NCI-H345 (cell line): ENCODE results near the gene SLC25A5.
"Not testable (repeated sequence)": the region's sequence is repeated elsewhere in the genome, so short reads cannot be mapped to it uniquely, and the experiment has no call there.

Source experiments
- DNase-seq: peaks from one replicate; lab custom pipeline; 2025; lab: John Stamatoyannopoulos, UW

Gene SLC25A5

GRCh38 chrX:119467842-119468550, at the start of gene SLC25A5:
Gene SLC25A5 (plus strand): TSS chrX:119468444. CDS start chrX:119468516, 72 bp downstream.
- peak; percentile 92 for DNase-seq

- DNase-seq = no peak
Observed at GRCh38 chrX:119419146-119419545, 49.1 kb upstream of the SLC25A5 start.

GRCh38 chrX:119419898-119420297, 48.3 kb upstream of the SLC25A5 start:
- DNase-seq = no peak

- no peak for DNase-seq
Observed at GRCh38 chrX:119421016-119421705, 47.1 kb upstream of the SLC25A5 start.

GRCh38 chrX:119423631-119424030, 44.6 kb upstream of the SLC25A5 start:
- DNase-seq = no peak

GRCh38 chrX:119424999-119425398, 43.2 kb upstream of the SLC25A5 start:
- no peak for DNase-seq

GRCh38 chrX:119427024-119427794, 41.0 kb upstream of the SLC25A5 start:
- no peak for DNase-seq

GRCh38 chrX:119427795-119428185, 40.5 kb upstream of the SLC25A5 start:
- no peak for DNase-seq

GRCh38 chrX:119429471-119429870, 38.8 kb upstream of the SLC25A5 start:
- no peak for DNase-seq

GRCh38 chrX:119441295-119441694, 26.9 kb upstream of the SLC25A5 start:
- not testable (repeated sequence) for DNase-seq

- DNase-seq = no peak
Observed at GRCh38 chrX:119442286-119442685, 26.0 kb upstream of the SLC25A5 start.

GRCh38 chrX:119453202-119453601, 15.0 kb upstream of the SLC25A5 start:
- DNase-seq = no peak

GRCh38 chrX:119455264-119455663, 13.0 kb upstream of the SLC25A5 start:
- no peak for DNase-seq

GRCh38 chrX:119459181-119459580, 9.1 kb upstream of the SLC25A5 start:
- DNase-seq = no peak

GRCh38 chrX:119465555-119465954, 2.7 kb upstream of the SLC25A5 start:
- DNase-seq = no peak

- no peak for DNase-seq
Observed at GRCh38 chrX:119466970-119467369, 1.3 kb upstream of the SLC25A5 start.

- DNase-seq = no peak
Observed at GRCh38 chrX:119467433-119467832, 811 bp upstream of the SLC25A5 start.

- DNase-seq = peak; percentile 85
Observed at GRCh38 chrX:119468551-119469312, 488 bp downstream of the SLC25A5 start.

- DNase-seq = no peak
Observed at GRCh38 chrX:119469313-119469635, 1.0 kb downstream of the SLC25A5 start.

- DNase-seq = no peak
Observed at GRCh38 chrX:119474615-119475388, 6.6 kb downstream of the SLC25A5 start.

- no peak for DNase-seq
Observed at GRCh38 chrX:119475389-119476101, 7.3 kb downstream of the SLC25A5 start.
